Panc1 (cell line): ENCODE data around the gene SMG6. TPM values are rescaled to one million over a fixed set of nuclear protein-coding genes. Genes with fewer than 3 reads are reported as not detected.
"Not testable (repeated sequence)": the region's sequence is repeated elsewhere in the genome, so short reads cannot be mapped to it uniquely, and the experiment has no call there.

Experiments used
- ATAC-seq: fragments of 200-7000 bp; cut with Tn5 transposase; 2 replicates; pipeline ENCODE4 v1.9.1; 2020; ENCODE audit warnings: mild to moderate bottlenecking, moderate library complexity
- BruUV-seq: library from RNA; stranded (reverse); fragments of 400-500 nt; replicated peaks from 2 replicates; lab custom pipeline; 2021; lab: Mats Ljungman, UMichigan
- CTCF ChIA-PET: fragments of 300-600 bp; sonication (Branson Sonifier 250); formaldehyde crosslinking; loops from one replicate; lab custom pipeline; 2022; ENCODE audit warnings: antibody characterized with exemption; lab: Charles Lee
- POLR2A ChIA-PET: fragments of 300-600 bp; sonication (Branson Sonifier 250); formaldehyde crosslinking; loops from one replicate; lab custom pipeline; 2022; ENCODE audit warnings: antibody characterized with exemption; lab: Charles Lee
- DNase-seq: peaks from one replicate; pipeline ENCODE4 v3.0.0-alpha.2; 2010; ENCODE audit warnings: low read depth, low spot score
- H3K27ac ChIP-seq: 2 replicates; pipeline ENCODE4 v1.5.1; 2011; ENCODE audit warnings: mild to moderate bottlenecking, low read length, inconsistent platforms
- H3K27me3 ChIP-seq: fragments of 200-500 bp; sonication (Bioruptor generic); 2 replicates; pipeline ENCODE4 v1.6.0; 2014; ENCODE audit warnings: low read length, inconsistent platforms; ENCODE audit not compliant: control insufficient read depth, insufficient read depth
- H3K36me3 ChIP-seq: fragments of 200-500 bp; sonication (Bioruptor generic); 2 replicates; pipeline ENCODE4 v1.5.1; 2014; ENCODE audit warnings: inconsistent platforms, mild to moderate bottlenecking, low read length, moderate library complexity; ENCODE audit not compliant: control insufficient read depth, insufficient read depth
- H3K4me1 ChIP-seq: 2 replicates; pipeline ENCODE4 v1.5.1; 2011; ENCODE audit warnings: inconsistent platforms, mild to moderate bottlenecking, low read length, moderate library complexity; ENCODE audit not compliant: control insufficient read depth, insufficient read depth
- H3K4me3 ChIP-seq, 2 experiments: 2 replicates each; pipeline ENCODE4 v1.5.1; 2011 to 2012; ENCODE audit warnings: low read depth in 2 of 2, low read length in 2 of 2, mild to moderate bottlenecking in 2 of 2, inconsistent platforms in 1 of 2, moderate library complexity in 1 of 2
- H3K9me3 ChIP-seq: fragments of 200-500 bp; sonication (Bioruptor generic); 2 replicates; pipeline ENCODE4 v1.5.1; 2014; ENCODE audit warnings: low read depth, mild to moderate bottlenecking, inconsistent platforms, low read length, moderate library complexity; ENCODE audit not compliant: control insufficient read depth, insufficient read depth
- CTCF ChIP-seq: fragments of 450-650 bp; IDR thresholded peaks from 2 replicates; pipeline ENCODE4 v1.5.1; 2017; ENCODE audit warnings: mild to moderate bottlenecking
- POLR2AphosphoS5 ChIP-seq: IDR thresholded peaks from 2 replicates; pipeline ENCODE4 v1.6.1; 2012; ENCODE audit warnings: mild to moderate bottlenecking, low read depth, low read length, moderate library complexity
- REST ChIP-seq, 2 experiments: IDR thresholded peaks; 2 replicates each; pipeline ENCODE4 v1.6.1; 2011 to 2012; ENCODE audit warnings: low read depth in 2 of 2, control low read depth in 1 of 2, low read length in 1 of 2, mild to moderate bottlenecking in 1 of 2, moderate library complexity in 1 of 2; ENCODE audit not compliant: insufficient read depth in 1 of 2
- SIN3A ChIP-seq: IDR thresholded peaks from 2 replicates; pipeline ENCODE4 v1.6.1; 2012; ENCODE audit warnings: low read depth, mild to moderate bottlenecking, low read length, moderate library complexity, borderline replicate concordance; ENCODE audit not compliant: insufficient read depth
- TCF7L2 ChIP-seq: IDR thresholded peaks from 2 replicates; pipeline ENCODE4 v1.6.1; 2011; ENCODE audit warnings: mild to moderate bottlenecking, low read depth, low read length, inconsistent platforms
- in situ Hi-C: cut with HindIII; loops from 2 replicates; pipeline ENCODE4 v1.10.0; 2016; ENCODE audit warnings: low sequenced_read_pairs, low pct_unique_long_range_greater_than_20kb
- intact Hi-C: fragments of 100-400 bp; cut with micrococcal nuclease; formaldehyde crosslinking; loops from one replicate; pipeline ENCODE4 v1.10.0; 2022; ENCODE audit not compliant: unreplicated experiment
- total RNA-seq: library from RNA; stranded (reverse); gene quantifications from one replicate; pipeline ENCODE4 v1.2.1, GENCODE V29; 2021; ENCODE audit not compliant: unreplicated experiment

SMG6 gene
- total RNA-seq, 1 experiment from 2014 or later = 17.8 TPM

GRCh38 chr17:2266045-2266864 is 37.3 kb downstream of the SMG6 start:
- no peak for DNase-seq
- in situ Hi-C loops = no loop called here
- no TSS peak for BruUV-seq
- POLR2A ChIA-PET = no interaction called here
- Histone ChIP-seq H3K36me3 (no peaks in the 10 kb centered on the region), H3K4me1 (no peaks in the 10 kb centered on the region), H3K9me3 (no peaks in the 10 kb centered on the region), H3K27ac (no peak overlapping the region), H3K4me3 (no peak overlapping the region), H3K27me3 (no peaks in the 10 kb centered on the region)
- intact Hi-C loops = no loop called here
- TF ChIP-seq CTCF (no peak), SIN3A (no peak), POLR2AphosphoS5 (no peak), TCF7L2 (no peak), REST (IDR thresholded peaks at IDR 0.05; ENCODE audit: insufficient read depth in 1 of 2, low read depth in 2 of 2, low read length in 1 of 2) (no peak)
- ATAC-seq = no peak
- CTCF ChIA-PET = no interaction called here

GRCh38 chr17:2265166-2265565 is 38.4 kb downstream of the SMG6 start:
- in situ Hi-C loops, H3K9me3 ChIP-seq, DNase-seq, CTCF ChIA-PET, H3K4me1 ChIP-seq, POLR2A ChIA-PET, BruUV-seq, intact Hi-C loops, H3K27me3 ChIP-seq, H3K4me3 ChIP-seq, ATAC-seq, H3K36me3 ChIP-seq, H3K27ac ChIP-seq: not testable (repeated sequence)
